WTC11 (cell line): Measurements from ENCODE around the gene KCNT1. TPM values are rescaled to one million over a fixed set of nuclear protein-coding genes. Genes with fewer than 3 reads are reported as not detected.

ENCODE experiments used
- ATAC-seq: fragments of 200-7000 bp; cut with Tn5 transposase; 2 replicates; pipeline ENCODE4 v1.10.0; 2021; ENCODE audit warnings: mild to moderate bottlenecking, moderate library complexity
- CTCF ChIA-PET: fragments of 300-600 bp; sonication (Branson Sonifier 250); formaldehyde crosslinking; loops from one replicate; lab custom pipeline; 2021; ENCODE audit warnings: antibody characterized with exemption; lab: Charles Lee
- POLR2A ChIA-PET: fragments of 350-600 bp; sonication (Branson Sonifier 250); formaldehyde crosslinking; loops from one replicate; lab custom pipeline; 2021; ENCODE audit warnings: antibody characterized with exemption; lab: Charles Lee
- DNase-seq: peaks from one replicate; pipeline ENCODE4 v3.0.0; 2021; ENCODE audit warnings: low spot score
- H3K27ac Mint-ChIP-seq: 2 replicates; pipeline ENCODE4 v1.8.0; 2021; ENCODE audit warnings: mixed read lengths
- H3K27me3 Mint-ChIP-seq: 2 replicates; pipeline ENCODE4 v1.8.0; 2021; ENCODE audit warnings: low read depth, mild to moderate bottlenecking, moderate library complexity, mixed read lengths
- H3K36me3 Mint-ChIP-seq: 2 replicates; pipeline ENCODE4 v1.8.0; 2021; ENCODE audit warnings: mixed read lengths
- H3K4me1 Mint-ChIP-seq: 2 replicates; pipeline ENCODE4 v1.8.0; 2022; ENCODE audit warnings: mixed read lengths
- H3K4me3 Mint-ChIP-seq: 2 replicates; pipeline ENCODE4 v1.8.0; 2021; ENCODE audit warnings: mild to moderate bottlenecking, moderate library complexity, mixed read lengths
- H3K9me3 Mint-ChIP-seq: 2 replicates; pipeline ENCODE4 v1.8.0; 2021; ENCODE audit warnings: mixed read lengths
- CBFB ChIP-seq: sonication (generic); formaldehyde crosslinking; IDR thresholded peaks from 2 replicates; pipeline ENCODE4 v1.8.1; 2022; ENCODE audit warnings: mild to moderate bottlenecking, low read depth, missing genetic modification reagents
- CDX4 ChIP-seq: fragments of 250-450 bp; sonication (Bioruptor Pico); IDR thresholded peaks from 2 replicates; pipeline ENCODE4 v1.9.0; 2021; ENCODE audit warnings: moderate library complexity, mild to moderate bottlenecking, inconsistent platforms, borderline replicate concordance
- EMX1 ChIP-seq: fragments of 250-450 bp; sonication (Bioruptor Pico); IDR thresholded peaks from 2 replicates; pipeline ENCODE4 v1.8.0; 2021; ENCODE audit warnings: mild to moderate bottlenecking
- FOXJ3 ChIP-seq: sonication (generic); formaldehyde crosslinking; IDR thresholded peaks from 2 replicates; pipeline ENCODE4 v1.9.0; 2021; ENCODE audit warnings: missing genetic modification reagents, mild to moderate bottlenecking, borderline replicate concordance
- JUN ChIP-seq: sonication (generic); formaldehyde crosslinking; IDR thresholded peaks from 2 replicates; pipeline ENCODE4 v1.8.0; 2023; ENCODE audit warnings: mild to moderate bottlenecking, missing genetic modification reagents
- NR1H2 ChIP-seq: sonication (generic); formaldehyde crosslinking; IDR thresholded peaks from 2 replicates; pipeline ENCODE4 v1.9.0; 2021; ENCODE audit warnings: mild to moderate bottlenecking, moderate library complexity, missing genetic modification reagents
- TCF7 ChIP-seq: sonication (generic); formaldehyde crosslinking; IDR thresholded peaks from 2 replicates; pipeline ENCODE4 v1.8.0; 2022; ENCODE audit warnings: mild to moderate bottlenecking, low read depth, missing genetic modification reagents, moderate library complexity
- ZNF138 ChIP-seq: sonication (generic); formaldehyde crosslinking; conservative IDR thresholded peaks from 2 replicates; pipeline ENCODE4 v1.8.1; 2022; ENCODE audit warnings: mild to moderate bottlenecking, moderate library complexity, missing genetic modification reagents
- ZNF317 ChIP-seq: sonication (generic); formaldehyde crosslinking; IDR thresholded peaks from 2 replicates; pipeline ENCODE4 v1.8.1; 2023; ENCODE audit warnings: low read depth, mild to moderate bottlenecking, moderate library complexity, missing genetic modification reagents, borderline replicate concordance
- ZNF416 ChIP-seq: fragments of 250-450 bp; sonication (Bioruptor Pico); IDR thresholded peaks from 2 replicates; pipeline ENCODE4 v1.9.0; 2021; ENCODE audit warnings: mild to moderate bottlenecking, inconsistent platforms
- ZSCAN18 ChIP-seq: fragments of 250-450 bp; sonication (Bioruptor Pico); IDR thresholded peaks from 2 replicates; pipeline ENCODE4 v2.1.2; 2022; ENCODE audit warnings: mild to moderate bottlenecking, moderate library complexity
- total RNA-seq: library from RNA; stranded (reverse); gene quantifications from 3 replicates; pipeline ENCODE4 v1.2.3, GENCODE V29; 2021
- TF ChIP-seq, protein P1 (sequence below): sonication (generic); formaldehyde crosslinking; IDR thresholded peaks from 2 replicates; pipeline ENCODE4 v1.8.0; 2023; ENCODE audit warnings: missing genetic modification reagents, mild to moderate bottlenecking, borderline replicate concordance
- TF ChIP-seq, protein P2 (sequence below): sonication (generic); formaldehyde crosslinking; IDR thresholded peaks from 2 replicates; pipeline ENCODE4 v1.8.0; 2022; ENCODE audit warnings: missing genetic modification reagents
- TF ChIP-seq, protein P3 (sequence below): sonication (generic); formaldehyde crosslinking; IDR thresholded peaks from 2 replicates; pipeline ENCODE4 v1.8.0; 2022; ENCODE audit warnings: mild to moderate bottlenecking, missing genetic modification reagents

The KCNT1 gene
- total RNA-seq, 1 experiment from 2014 or later = 0.13 TPM

- ATAC-seq = no peak
- Mint-ChIP-seq H3K9me3 (peaks cover 14% of the 10 kb centered on the region), H3K36me3 (peaks cover 11% of the 10 kb centered on the region), H3K27ac (no peak overlapping the region), H3K4me1 (peaks cover 6% of the 10 kb centered on the region), H3K27me3 (no peaks in the 10 kb centered on the region), H3K4me3 (no peak overlapping the region)
- no peak for TF ChIP-seq ZNF138 (CRISPR knock-in tag)
- TF ChIP-seq, protein P1, sequence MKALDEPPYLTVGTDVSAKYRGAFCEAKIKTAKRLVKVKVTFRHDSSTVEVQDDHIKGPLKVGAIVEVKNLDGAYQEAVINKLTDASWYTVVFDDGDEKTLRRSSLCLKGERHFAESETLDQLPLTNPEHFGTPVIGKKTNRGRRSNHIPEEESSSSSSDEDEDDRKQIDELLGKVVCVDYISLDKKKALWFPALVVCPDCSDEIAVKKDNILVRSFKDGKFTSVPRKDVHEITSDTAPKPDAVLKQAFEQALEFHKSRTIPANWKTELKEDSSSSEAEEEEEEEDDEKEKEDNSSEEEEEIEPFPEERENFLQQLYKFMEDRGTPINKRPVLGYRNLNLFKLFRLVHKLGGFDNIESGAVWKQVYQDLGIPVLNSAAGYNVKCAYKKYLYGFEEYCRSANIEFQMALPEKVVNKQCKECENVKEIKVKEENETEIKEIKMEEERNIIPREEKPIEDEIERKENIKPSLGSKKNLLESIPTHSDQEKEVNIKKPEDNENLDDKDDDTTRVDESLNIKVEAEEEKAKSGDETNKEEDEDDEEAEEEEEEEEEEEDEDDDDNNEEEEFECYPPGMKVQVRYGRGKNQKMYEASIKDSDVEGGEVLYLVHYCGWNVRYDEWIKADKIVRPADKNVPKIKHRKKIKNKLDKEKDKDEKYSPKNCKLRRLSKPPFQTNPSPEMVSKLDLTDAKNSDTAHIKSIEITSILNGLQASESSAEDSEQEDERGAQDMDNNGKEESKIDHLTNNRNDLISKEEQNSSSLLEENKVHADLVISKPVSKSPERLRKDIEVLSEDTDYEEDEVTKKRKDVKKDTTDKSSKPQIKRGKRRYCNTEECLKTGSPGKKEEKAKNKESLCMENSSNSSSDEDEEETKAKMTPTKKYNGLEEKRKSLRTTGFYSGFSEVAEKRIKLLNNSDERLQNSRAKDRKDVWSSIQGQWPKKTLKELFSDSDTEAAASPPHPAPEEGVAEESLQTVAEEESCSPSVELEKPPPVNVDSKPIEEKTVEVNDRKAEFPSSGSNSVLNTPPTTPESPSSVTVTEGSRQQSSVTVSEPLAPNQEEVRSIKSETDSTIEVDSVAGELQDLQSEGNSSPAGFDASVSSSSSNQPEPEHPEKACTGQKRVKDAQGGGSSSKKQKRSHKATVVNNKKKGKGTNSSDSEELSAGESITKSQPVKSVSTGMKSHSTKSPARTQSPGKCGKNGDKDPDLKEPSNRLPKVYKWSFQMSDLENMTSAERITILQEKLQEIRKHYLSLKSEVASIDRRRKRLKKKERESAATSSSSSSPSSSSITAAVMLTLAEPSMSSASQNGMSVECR (CRISPR knock-in tag) = no peak
- TF ChIP-seq CBFB (CRISPR knock-in tag) = no peak
- TF ChIP-seq ZNF317 (CRISPR knock-in tag) = no peak
- TF ChIP-seq ZNF416 (CRISPR knock-in tag) = no peak
- TF ChIP-seq ZSCAN18 (CRISPR knock-in tag) = no peak
- TF ChIP-seq CDX4 (CRISPR knock-in tag) = no peak
- TF ChIP-seq, protein P2, sequence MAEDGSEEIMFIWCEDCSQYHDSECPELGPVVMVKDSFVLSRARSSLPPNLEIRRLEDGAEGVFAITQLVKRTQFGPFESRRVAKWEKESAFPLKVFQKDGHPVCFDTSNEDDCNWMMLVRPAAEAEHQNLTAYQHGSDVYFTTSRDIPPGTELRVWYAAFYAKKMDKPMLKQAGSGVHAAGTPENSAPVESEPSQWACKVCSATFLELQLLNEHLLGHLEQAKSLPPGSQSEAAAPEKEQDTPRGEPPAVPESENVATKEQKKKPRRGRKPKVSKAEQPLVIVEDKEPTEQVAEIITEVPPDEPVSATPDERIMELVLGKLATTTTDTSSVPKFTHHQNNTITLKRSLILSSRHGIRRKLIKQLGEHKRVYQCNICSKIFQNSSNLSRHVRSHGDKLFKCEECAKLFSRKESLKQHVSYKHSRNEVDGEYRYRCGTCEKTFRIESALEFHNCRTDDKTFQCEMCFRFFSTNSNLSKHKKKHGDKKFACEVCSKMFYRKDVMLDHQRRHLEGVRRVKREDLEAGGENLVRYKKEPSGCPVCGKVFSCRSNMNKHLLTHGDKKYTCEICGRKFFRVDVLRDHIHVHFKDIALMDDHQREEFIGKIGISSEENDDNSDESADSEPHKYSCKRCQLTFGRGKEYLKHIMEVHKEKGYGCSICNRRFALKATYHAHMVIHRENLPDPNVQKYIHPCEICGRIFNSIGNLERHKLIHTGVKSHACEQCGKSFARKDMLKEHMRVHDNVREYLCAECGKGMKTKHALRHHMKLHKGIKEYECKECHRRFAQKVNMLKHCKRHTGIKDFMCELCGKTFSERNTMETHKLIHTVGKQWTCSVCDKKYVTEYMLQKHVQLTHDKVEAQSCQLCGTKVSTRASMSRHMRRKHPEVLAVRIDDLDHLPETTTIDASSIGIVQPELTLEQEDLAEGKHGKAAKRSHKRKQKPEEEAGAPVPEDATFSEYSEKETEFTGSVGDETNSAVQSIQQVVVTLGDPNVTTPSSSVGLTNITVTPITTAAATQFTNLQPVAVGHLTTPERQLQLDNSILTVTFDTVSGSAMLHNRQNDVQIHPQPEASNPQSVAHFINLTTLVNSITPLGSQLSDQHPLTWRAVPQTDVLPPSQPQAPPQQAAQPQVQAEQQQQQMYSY = no peak
- no peak for TF ChIP-seq JUN (CRISPR knock-in tag)
- TF ChIP-seq, protein P3, sequence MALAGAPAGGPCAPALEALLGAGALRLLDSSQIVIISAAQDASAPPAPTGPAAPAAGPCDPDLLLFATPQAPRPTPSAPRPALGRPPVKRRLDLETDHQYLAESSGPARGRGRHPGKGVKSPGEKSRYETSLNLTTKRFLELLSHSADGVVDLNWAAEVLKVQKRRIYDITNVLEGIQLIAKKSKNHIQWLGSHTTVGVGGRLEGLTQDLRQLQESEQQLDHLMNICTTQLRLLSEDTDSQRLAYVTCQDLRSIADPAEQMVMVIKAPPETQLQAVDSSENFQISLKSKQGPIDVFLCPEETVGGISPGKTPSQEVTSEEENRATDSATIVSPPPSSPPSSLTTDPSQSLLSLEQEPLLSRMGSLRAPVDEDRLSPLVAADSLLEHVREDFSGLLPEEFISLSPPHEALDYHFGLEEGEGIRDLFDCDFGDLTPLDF (CRISPR knock-in tag) = no peak
- no peak for TF ChIP-seq EMX1 (CRISPR knock-in tag)
- no peak for TF ChIP-seq NR1H2 (CRISPR knock-in tag)
- TF ChIP-seq FOXJ3 (CRISPR knock-in tag) = no peak
- TF ChIP-seq TCF7 (CRISPR knock-in tag) = no peak
- no peak for DNase-seq
- ChIA-PET POLR2A (no interaction called here), CTCF (interaction anchor here (0.5 kb wide), 1 partner anchor 227 kb away, joined by 3 read pairs; no protein-coding TSS in a partner anchor)
Measured at GRCh38 chr9:135665795-135666189, 36.2 kb upstream of the KCNT1 start.
